B cell (primary cell): ENCODE measurements around the gene STRADA. TPM values are rescaled to one million over a fixed set of nuclear protein-coding genes. Genes with fewer than 3 reads are reported as not detected.
A peak's percentile ranks its signal among the peaks of the same experiment; 100 is the strongest.

Experiments used
- ATAC-seq: fragments of 200-7000 bp; cut with Tn5 transposase; one replicate; pipeline ENCODE4 v1.10.0; 2021; ENCODE audit warnings: low read depth, mild to moderate bottlenecking, moderate number of reproducible peaks, moderate library complexity
- CTCF ChIA-PET: fragments of 350-600 bp; sonication (Branson Sonifier 250); formaldehyde crosslinking; loops from one replicate; lab custom pipeline; 2021; ENCODE audit warnings: antibody characterized with exemption, inconsistent platforms; lab: Charles Lee
- POLR2A ChIA-PET: fragments of 350-600 bp; sonication (Branson Sonifier 250); formaldehyde crosslinking; loops from one replicate; lab custom pipeline; 2021; ENCODE audit warnings: antibody characterized with exemption; lab: Charles Lee
- DNase-seq: peaks from one replicate; pipeline ENCODE4 v3.0.0; 2013
- H2AFZ ChIP-seq: 2 replicates; pipeline ENCODE4 v1.6.1; 2012; ENCODE audit warnings: mild to moderate bottlenecking, low read depth, low read length; ENCODE audit not compliant: insufficient read depth, poor library complexity, severe bottlenecking
- H3K27ac ChIP-seq, 2 donors: 1 replicate in 1 of 2; 2 replicates in 1 of 2; pipeline ENCODE4 v1.5.1; 2012 to 2013; ENCODE audit warnings: low read length in 2 of 2, mild to moderate bottlenecking in 2 of 2, moderate library complexity in 1 of 2
- H3K27me3 ChIP-seq, 4 experiments: fragments of 200-600 bp in 1 of 4; sonication (generic) in 1 of 4; replicated peaks in 1 of 4; 1 replicate in 2 of 4; 2 replicates in 2 of 4; pipeline versions ENCODE4 v1.6.1 to v1.7.0; 2013 to 2016; ENCODE audit warnings: low read length in 3 of 4, mild to moderate bottlenecking in 2 of 4, mixed read lengths in 1 of 4, moderate library complexity in 1 of 4; ENCODE audit not compliant: insufficient read depth in 4 of 4, control insufficient read depth in 3 of 4; ENCODE audit errors: control extremely low read depth in 1 of 4
- H3K36me3 ChIP-seq, 2 experiments: replicated peaks in 1 of 2; 1 replicate in 1 of 2; 2 replicates in 1 of 2; pipeline versions ENCODE4 v1.6.1 to v1.7.1; 2013; ENCODE audit warnings: low read length in 1 of 2; ENCODE audit not compliant: insufficient read depth in 2 of 2, control insufficient read depth in 1 of 2; ENCODE audit errors: control extremely low read depth in 1 of 2, extremely low read depth in 1 of 2
- H3K4me1 ChIP-seq, 2 donors: fragments of 200-600 bp in 1 of 2; sonication (generic) in 1 of 2; 1 replicate in 1 of 2; 2 replicates in 1 of 2; pipeline versions ENCODE4 v1.5.1 to v1.6.1; 2013 to 2017; ENCODE audit warnings: low read length in 2 of 2; ENCODE audit not compliant: control insufficient read depth in 2 of 2, insufficient read depth in 2 of 2
- H3K4me2 ChIP-seq: replicated peaks from 2 replicates; pipeline ENCODE3; 2012; ENCODE audit warnings: mild to moderate bottlenecking, low read depth, low read length; ENCODE audit not compliant: poor library complexity, severe bottlenecking
- H3K4me3 ChIP-seq, 5 experiments: fragments of 200-600 bp in 1 of 5; sonication (generic) in 1 of 5; 1 replicate in 3 of 5; 2 replicates in 2 of 5; pipeline versions ENCODE4 v1.5.1 to v1.7.0; 2011 to 2016; ENCODE audit warnings: low read length in 4 of 5, mild to moderate bottlenecking in 4 of 5, low read depth in 2 of 5, control low read depth in 1 of 5, moderate library complexity in 1 of 5; ENCODE audit not compliant: insufficient read depth in 1 of 5; ENCODE audit errors: control extremely low read depth in 1 of 5, extremely low read depth in 1 of 5
- H3K79me2 ChIP-seq: fragments of 200-600 bp; sonication (generic); one replicate; pipeline ENCODE4 v1.6.0; 2016; ENCODE audit warnings: low read length; ENCODE audit not compliant: control insufficient read depth, insufficient read depth
- H3K9ac ChIP-seq: fragments of 200-600 bp; sonication (generic); 2 replicates; pipeline ENCODE4 v1.6.1; 2017; ENCODE audit warnings: mild to moderate bottlenecking, low read length, moderate library complexity
- H3K9me3 ChIP-seq, 3 donors: one replicate each; pipeline versions ENCODE4 v1.6.1 to v1.7.1; 2013; ENCODE audit warnings: low read length in 2 of 3; ENCODE audit not compliant: control insufficient read depth in 2 of 3, insufficient read depth in 1 of 3; ENCODE audit errors: control extremely low read depth in 1 of 3
- H4K20me1 ChIP-seq: 2 replicates; pipeline ENCODE4 v1.6.0; 2012; ENCODE audit warnings: mild to moderate bottlenecking, low read length; ENCODE audit not compliant: insufficient read depth, control insufficient read depth, poor library complexity, severe bottlenecking
- H3K27ac Mint-ChIP-seq: one replicate; pipeline ENCODE4 v1.8.0; 2021; ENCODE audit warnings: mixed read lengths
- H3K27me3 Mint-ChIP-seq: one replicate; pipeline ENCODE4 v1.8.0; 2021; ENCODE audit warnings: mixed read lengths
- H3K4me1 Mint-ChIP-seq: one replicate; pipeline ENCODE4 v1.8.0; 2021; ENCODE audit warnings: mixed read lengths
- H3K4me3 Mint-ChIP-seq: one replicate; pipeline ENCODE4 v1.8.0; 2021; ENCODE audit warnings: mixed read lengths
- H3K9me3 Mint-ChIP-seq: one replicate; pipeline ENCODE4 v1.8.0; 2022; ENCODE audit warnings: mixed read lengths; ENCODE audit not compliant: insufficient read depth
- CTCF ChIP-seq: fragments of 200-600 bp; IDR thresholded peaks from one replicate; pipeline ENCODE4 v1.8.0; 2022; ENCODE audit warnings: antibody characterized with exemption, mild to moderate bottlenecking
- EZH2 ChIP-seq: IDR thresholded peaks from 2 replicates; pipeline ENCODE4 v1.6.1; 2012; ENCODE audit warnings: borderline replicate concordance, low read depth, mild to moderate bottlenecking, moderate library complexity, low read length; ENCODE audit not compliant: insufficient read depth, poor library complexity, severe bottlenecking
- WGBS: methylation state at CpG from one replicate; pipeline ENCODE4 v1.1.5; 2013; ENCODE audit warnings: missing lambda C conversion rate; ENCODE audit not compliant: insufficient coverage; 5-methylcytosine and 5-hydroxymethylcytosine counted together
- intact Hi-C: fragments of 100-400 bp; cut with micrococcal nuclease; formaldehyde crosslinking; loops from one replicate; pipeline ENCODE4 v1.10.0; 2022
- polyA plus RNA-seq: library from polyadenylated mRNA; depleted of rRNA; stranded (reverse); fragments of >200 nt; gene quantifications from 2 replicates; pipeline ENCODE4 v1.2.3, GENCODE V29; 2012
- total RNA-seq, 2 donors: library from RNA; stranded (reverse); fragments of 120-200 nt in 1 of 2; gene quantifications; 1 replicate in 1 of 2; 2 replicates in 1 of 2; pipeline versions ENCODE4 v1.2.3 to v1.2.4, GENCODE V29; 2013 to 2022

STRADA gene
- total and polyA plus RNA-seq, 2 donors (not counting 1 experiment from before 2014, with no cell fraction given), result 48.1 to 93.2 TPM

DNA sequence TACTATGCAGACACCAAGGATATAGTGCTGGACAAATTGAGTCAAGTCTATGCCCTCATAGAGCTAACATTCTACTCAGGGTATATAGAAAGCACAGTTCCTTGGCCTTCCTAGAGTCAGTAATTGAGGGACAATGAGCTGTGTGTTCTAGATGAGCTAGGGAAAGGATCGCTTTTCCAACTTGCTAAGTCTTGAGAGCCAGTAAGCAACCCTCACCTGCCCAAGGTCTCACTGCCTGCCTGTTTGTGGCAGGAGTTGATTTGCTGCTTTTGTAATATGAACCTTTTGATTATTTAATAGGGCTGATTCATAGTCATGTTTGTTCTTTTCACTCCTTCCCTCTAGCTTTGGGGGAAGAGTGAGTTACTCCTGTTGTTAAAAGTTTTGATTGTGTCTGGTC lies 38.9 kb upstream of the STRADA start:
- Mint-ChIP-seq H3K4me1 (peaks cover 54% of the 10 kb centered on the region), H3K9me3 (no peaks in the 10 kb centered on the region), H3K27ac (no peak overlapping the region), H3K27me3 (no peaks in the 10 kb centered on the region), H3K4me3 (no peak overlapping the region)
- POLR2A ChIA-PET, result no interaction called here
- no peaks in the 10 kb centered on the region for H3K9me3 ChIP-seq
- H3K27ac ChIP-seq, result peak overlapping the region in 1 of 2 donors; percentile 39
- TF ChIP-seq EZH2, result no peak
- TF ChIP-seq CTCF, result no peak
- H3K4me1 ChIP-seq, result peaks cover 5 to 16% of the 10 kb centered on the region in 2 donors
- no peak overlapping the region for H3K4me3 ChIP-seq
- peaks cover 14 to 51% of the 10 kb centered on the region in 2 experiments for H3K36me3 ChIP-seq
- peaks cover 99% of the 10 kb centered on the region for H3K79me2 ChIP-seq
- H3K9ac ChIP-seq, result no peak overlapping the region
- CTCF ChIA-PET, result interaction anchor here (0.7 kb wide), 1 partner anchor 68 kb away, joined by 3 read pairs; no protein-coding TSS in a partner anchor
- intact Hi-C loops, result no loop called here
- DNase-seq (no peak), ATAC-seq (no peak)
- WGBS, result 100% methylated on average over 1 of the region's 1 CpG
- no peak overlapping the region for H3K4me2 ChIP-seq
- H3K27me3 ChIP-seq, result no peaks in the 10 kb centered on the region
- H4K20me1 ChIP-seq, result peaks cover 77% of the 10 kb centered on the region
- no peak overlapping the region for H2AFZ ChIP-seq

DNA sequence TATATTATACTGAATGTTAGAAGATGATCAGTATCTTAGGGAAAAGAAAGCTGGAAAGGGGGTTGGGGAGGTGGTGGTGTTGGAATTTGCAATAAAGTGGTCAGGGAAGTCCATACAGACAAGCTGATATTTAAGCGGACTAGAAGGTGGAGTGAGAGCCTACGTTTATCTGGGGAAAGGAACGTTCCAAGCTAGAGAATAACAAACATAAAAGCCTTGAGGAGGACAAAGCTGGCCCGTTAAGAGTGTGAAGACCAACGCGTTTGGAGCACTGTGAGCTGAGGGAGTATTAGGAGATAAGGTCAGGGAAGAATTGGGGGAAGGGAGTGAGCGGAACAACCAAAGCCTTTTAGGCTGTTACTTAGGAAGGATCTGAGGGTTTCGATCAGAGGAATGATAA lies 33.8 kb upstream of the STRADA start:
- ATAC-seq, result no peak
- intact Hi-C loops, result no loop called here
- Histone ChIP-seq H2AFZ (peak overlapping the region; percentile 93), H3K4me1 (peaks cover 28 to 34% of the 10 kb centered on the region in 2 donors), H3K9me3 (no peaks in the 10 kb centered on the region), H3K4me2 (peak overlapping the region; percentile 88), H3K9ac (peak overlapping the region; percentile 92), H3K27me3 (no peaks in the 10 kb centered on the region), H3K79me2 (peaks cover 87% of the 10 kb centered on the region), H3K36me3 (peaks cover 11 to 31% of the 10 kb centered on the region in 2 experiments), H3K4me3 (peak overlapping the region in 4 of 5 experiments; percentile 78 to 99 (median 90)), H3K27ac (peak overlapping the region in 1 of 2 donors; percentile 94), H4K20me1 (peaks cover 51% of the 10 kb centered on the region)
- peaks cover 58% of the 10 kb centered on the region for H3K4me1 Mint-ChIP-seq
- WGBS, result 33% methylated on average over 4 of the region's 8 CpGs
- no peaks in the 10 kb centered on the region for H3K9me3 Mint-ChIP-seq
- H3K27ac Mint-ChIP-seq, result peak overlapping the region; percentile 8
- H3K27me3 Mint-ChIP-seq, result no peaks in the 10 kb centered on the region
- no peak for TF ChIP-seq EZH2
- TF ChIP-seq CTCF, result no peak
- ChIA-PET POLR2A (interaction anchor here (0.6 to 4.1 kb wide), 5 partner anchors 17 to 77 kb away, joined by 3 to 113 read pairs (median 4); partner anchors contain the start of genes LIMD2, SMARCD2 and STRADA), CTCF (interaction anchor here (0.9 to 3.2 kb wide), 6 partner anchors 12 to 74 kb away, joined by 3 to 15 read pairs (median 4); partner anchors contain the start of gene STRADA)
- peak overlapping the region; percentile 98 for H3K4me3 Mint-ChIP-seq
- DNase-seq, result no peak
